ENCODE results near the gene CXCL14.
A peak's percentile ranks its signal among the peaks of the same experiment; 100 is the strongest.

The CXCL14 gene, protein sequence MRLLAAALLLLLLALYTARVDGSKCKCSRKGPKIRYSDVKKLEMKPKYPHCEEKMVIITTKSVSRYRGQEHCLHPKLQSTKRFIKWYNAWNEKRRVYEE

GRCh38 chr5:135578685-135579341 is at the start of gene CXCL14:
TSS of gene CXCL14 (minus strand) at chr5:135578991. CDS start at chr5:135578778, 213 bp downstream.
- peak in 1 of 2 donors; percentile 5 for DNase-seq (ENCODE audit: low read depth in 2 of 2)

- DNase-seq (ENCODE audit: low read depth in 2 of 2): no peak
Observed at GRCh38 chr5:135626636-135627035, 47.8 kb upstream of the CXCL14 start.

DNA sequence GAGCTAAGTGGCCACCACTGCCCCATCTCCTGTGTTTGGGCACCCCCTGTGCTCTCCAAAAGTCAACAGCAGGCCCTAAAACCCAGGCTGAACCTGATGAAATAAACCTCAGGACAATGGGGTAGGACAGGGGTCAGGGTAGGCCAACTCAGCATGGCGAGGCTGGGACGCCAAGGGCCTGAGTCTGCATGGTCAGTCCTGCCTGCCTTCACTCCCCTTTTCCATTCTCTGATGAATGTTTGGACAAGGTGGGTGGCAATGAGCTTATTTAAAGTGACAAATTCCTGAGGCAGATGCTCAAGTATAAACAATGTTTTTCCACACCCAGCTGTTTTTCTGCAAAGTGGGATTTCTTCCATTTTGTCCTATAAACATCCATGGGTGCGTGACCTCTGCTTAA is 47.2 kb upstream of the CXCL14 start:
- DNase-seq (ENCODE audit: low read depth in 2 of 2): no peak

GRCh38 chr5:135625486-135625885 is 46.7 kb upstream of the CXCL14 start:
- DNase-seq (ENCODE audit: low read depth in 2 of 2): no peak

DNA sequence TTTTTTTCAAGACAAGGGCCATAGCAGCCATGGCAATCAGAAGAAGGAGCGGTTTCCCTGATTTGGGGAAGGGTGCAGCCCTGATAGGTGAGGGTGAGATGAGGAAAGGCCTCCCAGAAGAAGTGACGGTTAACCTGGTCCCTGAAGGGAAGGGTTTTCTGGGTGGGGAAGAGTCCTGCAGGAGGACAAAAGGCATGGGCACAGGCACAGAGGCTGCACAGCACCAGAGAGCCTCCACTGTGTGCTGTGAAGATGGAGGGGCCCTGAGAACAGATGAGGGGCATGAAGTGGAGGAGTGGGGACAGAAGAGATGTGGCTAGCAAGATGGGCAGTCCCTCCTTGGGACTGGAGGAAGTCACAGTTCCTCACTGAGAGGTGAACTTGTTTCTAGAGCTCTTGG is 46.3 kb upstream of the CXCL14 start:
- DNase-seq (ENCODE audit: low read depth in 2 of 2): no peak

- DNase-seq (ENCODE audit: low read depth in 2 of 2): no peak
Observed at GRCh38 chr5:135623186-135623715, 44.5 kb upstream of the CXCL14 start.

GRCh38 chr5:135615581-135616260 is 36.9 kb upstream of the CXCL14 start:
- no peak for DNase-seq (ENCODE audit: low read depth in 2 of 2)

DNA sequence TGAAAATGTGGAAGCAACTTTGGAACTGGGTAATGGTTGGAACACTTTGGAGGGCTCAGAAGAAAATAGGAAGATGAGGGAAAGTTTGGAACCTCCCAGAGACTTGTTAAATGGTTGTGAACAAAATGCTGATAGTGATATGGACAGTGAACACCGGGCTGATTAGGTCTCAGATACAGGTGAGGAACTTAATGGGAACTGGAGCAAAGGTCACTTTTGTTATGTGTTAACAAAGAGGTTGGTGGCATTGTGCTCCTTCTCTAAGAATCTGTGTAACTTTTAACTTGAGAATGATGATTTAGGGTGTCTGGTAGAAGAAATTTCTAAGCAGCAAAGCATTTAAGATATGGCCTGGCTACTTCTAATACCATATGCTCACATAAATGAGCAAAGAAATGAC is 36.4 kb upstream of the CXCL14 start:
- no peak for DNase-seq (ENCODE audit: low read depth in 2 of 2)

GRCh38 chr5:135609981-135610380 is 31.2 kb upstream of the CXCL14 start:
- DNase-seq (ENCODE audit: low read depth in 2 of 2): no peak

DNA sequence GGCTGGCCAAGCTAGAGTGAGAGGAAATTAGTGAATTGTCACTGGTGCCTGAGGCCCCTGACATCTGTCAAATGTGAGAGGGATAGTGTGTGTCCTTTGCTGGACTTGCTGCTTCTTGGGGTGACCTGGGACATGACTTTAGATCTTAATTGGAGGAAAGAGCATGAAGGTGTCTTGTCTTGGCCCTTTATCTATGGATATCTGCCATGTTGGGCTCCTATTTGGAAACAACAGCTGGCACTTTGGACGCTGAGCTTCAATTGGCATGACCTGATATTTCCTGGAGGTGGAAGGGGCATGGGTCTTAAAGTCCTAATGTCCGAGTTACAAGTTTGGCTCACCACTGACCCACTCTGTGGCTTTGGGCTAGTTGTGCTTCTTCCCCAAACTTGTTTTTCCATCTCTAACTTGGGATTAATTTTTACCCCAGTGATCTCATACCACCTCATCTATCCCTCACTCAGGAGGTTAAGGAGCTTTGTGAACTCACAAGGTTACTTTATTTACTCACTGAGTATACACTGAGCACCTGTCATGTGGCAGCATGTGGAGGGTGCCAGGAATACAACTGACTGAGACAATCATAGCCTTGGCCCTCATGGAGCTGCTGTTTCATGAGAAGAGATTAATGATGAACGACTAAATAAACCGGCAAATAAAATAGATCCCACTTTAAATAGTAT is 30.1 kb upstream of the CXCL14 start:
- no peak for DNase-seq (ENCODE audit: low read depth in 2 of 2)

GRCh38 chr5:135608361-135608760 is 29.6 kb upstream of the CXCL14 start:
- DNase-seq (ENCODE audit: low read depth in 2 of 2): no peak

- DNase-seq (ENCODE audit: low read depth in 2 of 2): no peak
Observed at GRCh38 chr5:135606431-135606830, 27.6 kb upstream of the CXCL14 start.

GRCh38 chr5:135605221-135605620 is 26.4 kb upstream of the CXCL14 start:
- DNase-seq (ENCODE audit: low read depth in 2 of 2): no peak

DNA sequence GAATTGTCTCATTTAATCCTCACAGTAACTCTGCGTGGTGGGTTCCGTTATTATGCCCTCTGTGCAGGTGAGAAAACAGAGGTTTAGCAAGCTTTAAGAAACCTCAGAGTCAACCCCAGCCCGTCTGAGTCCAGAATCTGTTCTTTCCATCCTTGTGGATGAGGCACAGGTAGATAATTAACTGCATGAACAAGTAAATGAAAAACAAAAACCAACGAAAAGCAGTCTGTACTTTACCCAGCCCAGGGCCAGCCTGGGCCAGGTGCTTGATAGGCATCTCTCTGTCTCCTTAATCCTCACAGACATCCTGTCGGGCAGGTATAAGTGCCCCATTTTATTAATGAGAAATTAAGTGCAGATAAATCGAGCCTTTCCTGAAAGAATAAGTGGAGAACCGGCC is 25.3 kb upstream of the CXCL14 start:
- DNase-seq (ENCODE audit: low read depth in 2 of 2): no peak

GRCh38 chr5:135602882-135603721 is 24.3 kb upstream of the CXCL14 start:
- no peak for DNase-seq (ENCODE audit: low read depth in 2 of 2)

DNA sequence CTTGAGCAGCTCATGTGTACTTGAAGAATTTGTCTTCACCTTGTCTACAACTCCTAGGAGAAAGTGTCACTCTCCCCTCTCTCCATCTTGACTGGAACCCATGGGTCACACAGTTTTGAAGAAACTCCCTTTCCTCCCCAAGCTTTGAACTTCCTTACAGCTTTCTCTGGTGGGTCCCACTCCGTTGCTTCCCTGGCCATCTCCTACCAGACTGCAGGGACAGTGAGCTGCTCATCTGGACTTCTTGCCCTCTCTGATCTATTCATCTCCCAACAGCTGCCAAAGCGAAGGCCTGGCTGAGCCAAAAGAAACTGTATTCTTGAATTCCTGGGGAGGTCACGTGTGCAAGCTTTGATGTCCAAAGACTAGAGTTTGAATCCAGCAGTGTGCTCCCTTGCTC is 22.7 kb upstream of the CXCL14 start:
- no peak for DNase-seq (ENCODE audit: low read depth in 2 of 2)

- DNase-seq (ENCODE audit: low read depth in 2 of 2): no peak
Observed at GRCh38 chr5:135600971-135601381, 22.2 kb upstream of the CXCL14 start.

DNA sequence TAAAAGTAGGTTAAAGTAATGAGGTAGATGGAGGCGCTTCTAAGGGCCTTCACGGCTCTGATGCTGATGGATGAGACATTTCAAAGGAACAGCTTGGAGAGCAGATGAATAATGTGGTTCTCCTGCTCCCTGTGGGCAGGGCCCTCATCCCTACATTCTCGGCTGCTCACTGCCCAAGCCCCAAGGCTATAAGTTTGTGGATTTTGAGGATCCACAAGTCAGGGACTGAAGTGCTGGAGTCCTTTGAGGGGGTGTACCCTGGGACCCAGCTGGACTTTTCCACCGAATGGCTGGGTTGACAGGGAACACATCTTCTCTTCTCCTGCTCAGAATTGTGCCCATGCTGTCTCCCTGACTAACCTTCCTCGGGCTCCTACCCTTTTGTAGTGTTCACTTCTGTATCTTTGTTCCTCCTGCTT is 21.4 kb upstream of the CXCL14 start:
- no peak for DNase-seq (ENCODE audit: low read depth in 2 of 2)

DNA sequence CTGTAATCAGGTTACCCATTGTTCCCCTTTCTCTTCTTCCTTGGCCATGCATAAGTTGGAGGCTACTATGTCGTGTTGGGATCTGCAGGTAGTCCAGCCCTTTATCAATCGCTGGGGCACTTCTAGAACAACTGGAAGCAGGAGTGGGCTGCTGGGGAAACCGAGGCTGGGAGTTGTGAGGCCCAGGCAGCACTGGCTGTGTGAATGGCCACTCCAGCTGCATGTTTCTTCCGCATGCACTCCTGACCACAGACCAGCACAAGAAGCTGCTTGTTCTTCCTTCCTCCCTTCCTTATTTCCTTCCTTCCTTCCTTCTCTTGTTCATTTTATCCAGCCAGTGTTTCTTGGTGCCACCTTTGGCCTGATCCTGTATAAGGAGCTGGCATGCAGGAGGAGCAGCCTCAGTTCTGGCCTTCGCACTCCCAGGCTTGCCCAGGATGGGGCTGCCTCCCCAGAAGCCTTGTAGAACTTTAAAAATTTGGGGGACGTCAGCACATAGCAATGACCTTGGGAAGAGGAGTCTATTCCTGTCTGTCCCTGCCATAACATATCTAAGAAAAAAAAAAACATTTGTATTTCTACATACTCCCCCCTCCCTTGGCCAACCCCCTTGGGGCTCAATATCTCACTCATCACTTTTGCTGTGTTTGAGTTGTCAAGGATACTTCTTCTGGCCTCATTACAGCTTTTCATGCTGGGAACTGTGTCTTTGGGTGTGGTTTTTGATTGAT is 20.8 kb upstream of the CXCL14 start:
- no peak for DNase-seq (ENCODE audit: low read depth in 2 of 2)

- no peak for DNase-seq (ENCODE audit: low read depth in 2 of 2)
Observed at GRCh38 chr5:135598691-135599395, 20.1 kb upstream of the CXCL14 start.
